Measurements from ENCODE around the gene BACH2. TPM values are rescaled to one million over a fixed set of nuclear protein-coding genes. Genes with fewer than 3 reads are reported as not detected.

Gene BACH2
- total RNA-seq, 5 donors from 2014 or later (not counting 1 experiment from before 2014, with no cell fraction given) = 81.9 to 196 (median 96.7) TPM

DNA sequence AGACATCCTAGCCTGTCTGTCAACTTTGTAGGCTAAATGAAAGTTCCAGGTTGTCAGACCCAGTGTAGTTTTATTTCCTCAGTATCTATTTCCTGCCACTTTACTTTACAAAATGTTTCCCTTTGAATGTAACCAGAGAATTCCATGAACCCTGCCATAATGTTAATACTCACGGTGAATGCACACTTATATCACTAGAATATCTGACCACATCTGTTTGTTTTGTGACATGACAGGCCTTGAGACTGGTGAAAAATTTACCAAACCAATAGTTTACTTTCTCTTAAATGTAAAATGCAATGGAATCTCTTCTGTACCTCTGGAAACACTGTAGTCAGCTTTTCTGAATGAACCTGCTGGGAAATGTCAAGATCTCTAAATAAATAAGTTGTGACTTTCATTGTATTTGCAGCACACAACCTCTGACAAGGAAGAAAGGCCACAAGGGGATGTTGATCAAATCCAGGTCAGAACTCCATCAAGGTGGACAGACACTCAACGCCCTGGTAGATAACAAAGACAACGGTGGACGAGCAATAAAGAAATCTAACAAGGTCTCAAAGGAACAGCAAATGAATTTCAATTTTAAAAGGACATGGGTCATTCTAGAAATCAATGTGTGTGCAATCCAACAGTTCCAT lies 59.2 kb downstream of the BACH2 start:
- Mint-ChIP-seq H3K4me3 (peak overlapping the region in 1 of 3 donors; percentile 55), H3K27me3 (no peaks in the 10 kb centered on the region), H3K27ac (peak overlapping the region; percentile 80 to 84), H3K36me3 (peaks cover 18% of the 10 kb centered on the region), H3K9me3 (no peaks in the 10 kb centered on the region), H3K4me1 (peaks cover 86 to 88% (median 87%) of the 10 kb centered on the region in 3 donors)
- ATAC-seq (replicated peaks in 1 of 4) (no peak), DNase-seq (no peak)
- CTCF ChIA-PET = no interaction called here
- Histone ChIP-seq H3K9me3 (no peaks in the 10 kb centered on the region), H3K27me3 (replicated peaks in 1 of 2; ENCODE audit: control insufficient read depth in 2 of 2, extremely low read depth in 1 of 2, insufficient read depth in 2 of 2, low read length in 1 of 2) (no peaks in the 10 kb centered on the region), H3K4me3 (ENCODE audit: control insufficient read depth in 1 of 2, extremely low read depth in 1 of 2, low read length in 1 of 2) (no peak overlapping the region), H3K36me3 (ENCODE audit: control insufficient read depth in 2 of 2, extremely low read depth in 1 of 2, insufficient read depth in 1 of 2, low read length in 1 of 2) (no peaks in the 10 kb centered on the region), H3K4me1 (ENCODE audit: control insufficient read depth in 1 of 2, extremely low read depth in 1 of 2, insufficient read depth in 2 of 2, low read length in 2 of 2) (peaks cover 60 to 82% of the 10 kb centered on the region in 2 experiments), H3K27ac (ENCODE audit: low read length) (no peak overlapping the region)
- no CpG with 5 or more reads among the region's 4 CpGs for WGBS (ENCODE audit: insufficient coverage)
- POLR2A ChIA-PET = interaction anchor here in 1 of 2 donors (1.1 to 1.2 kb wide), 2 partner anchors 19 to 37 kb away, joined by 3 to 9 read pairs; no protein-coding TSS in a partner anchor

- H3K4me1 Mint-ChIP-seq = peaks cover 92 to 98% (median 94%) of the 10 kb centered on the region in 3 donors
- Histone ChIP-seq H3K36me3 (ENCODE audit: control insufficient read depth in 2 of 2, extremely low read depth in 1 of 2, insufficient read depth in 1 of 2, low read length in 1 of 2) (no peaks in the 10 kb centered on the region), H3K27ac (ENCODE audit: low read length) (peak overlapping the region; percentile 75), H3K4me1 (ENCODE audit: control insufficient read depth in 1 of 2, extremely low read depth in 1 of 2, insufficient read depth in 2 of 2, low read length in 2 of 2) (peaks cover 75 to 90% of the 10 kb centered on the region in 2 experiments), H3K4me3 (ENCODE audit: control insufficient read depth in 1 of 2, extremely low read depth in 1 of 2, low read length in 1 of 2) (peak overlapping the region; percentile 13 to 36), H3K9me3 (no peaks in the 10 kb centered on the region), H3K27me3 (replicated peaks in 1 of 2; ENCODE audit: control insufficient read depth in 2 of 2, extremely low read depth in 1 of 2, insufficient read depth in 2 of 2, low read length in 1 of 2) (no peaks in the 10 kb centered on the region)
- 40% methylated on average over 1 of the region's 6 CpGs for WGBS (ENCODE audit: insufficient coverage)
- H3K36me3 Mint-ChIP-seq = peaks cover 19% of the 10 kb centered on the region
- H3K9me3 Mint-ChIP-seq = no peaks in the 10 kb centered on the region
- no peaks in the 10 kb centered on the region for H3K27me3 Mint-ChIP-seq
- ChIA-PET POLR2A (interaction anchor here in 1 of 2 donors (1.0 kb wide), 1 partner anchor 16 kb away, joined by 3 read pairs; no protein-coding TSS in a partner anchor), CTCF (no interaction called here)
- DNase-seq = peak in 34 of 35 experiments; percentile 46 to 94 (median 80)
- ATAC-seq (replicated peaks in 1 of 4) = peak; percentile 80 to 87 (median 84)
- H3K4me3 Mint-ChIP-seq = peak overlapping the region; percentile 57 to 66 (median 60)
- H3K27ac Mint-ChIP-seq = peak overlapping the region; percentile 93 to 94
These were observed 62.6 kb downstream of the BACH2 start for GRCh38 chr6:90233994-90234393.

DNA sequence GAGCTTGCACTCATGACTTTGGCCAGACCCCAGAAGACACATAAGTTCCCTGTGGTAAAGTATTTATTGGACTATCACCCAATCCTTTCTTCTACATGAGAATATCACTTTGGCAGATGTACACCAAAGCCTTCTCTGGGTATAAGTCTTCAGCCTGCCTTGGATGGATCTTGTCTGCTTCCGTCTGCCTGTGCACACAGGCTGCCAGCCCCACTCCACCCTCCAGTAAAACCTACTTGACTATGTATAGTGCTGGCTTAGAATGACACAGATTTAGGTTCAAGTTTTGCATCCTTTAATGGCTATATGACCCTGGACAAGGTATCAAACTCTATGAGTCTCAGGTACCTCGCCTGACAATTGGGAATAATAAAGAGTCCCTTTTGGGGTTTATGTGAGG lies 63.4 kb downstream of the BACH2 start:
- peak in 9 of 35 experiments; percentile 17 to 44 (median 25) for DNase-seq
- H3K4me1 Mint-ChIP-seq = peaks cover 91 to 98% (median 93%) of the 10 kb centered on the region in 3 donors
- no peak overlapping the region for H3K4me3 ChIP-seq (ENCODE audit: control insufficient read depth in 1 of 2, extremely low read depth in 1 of 2, low read length in 1 of 2)

DNA sequence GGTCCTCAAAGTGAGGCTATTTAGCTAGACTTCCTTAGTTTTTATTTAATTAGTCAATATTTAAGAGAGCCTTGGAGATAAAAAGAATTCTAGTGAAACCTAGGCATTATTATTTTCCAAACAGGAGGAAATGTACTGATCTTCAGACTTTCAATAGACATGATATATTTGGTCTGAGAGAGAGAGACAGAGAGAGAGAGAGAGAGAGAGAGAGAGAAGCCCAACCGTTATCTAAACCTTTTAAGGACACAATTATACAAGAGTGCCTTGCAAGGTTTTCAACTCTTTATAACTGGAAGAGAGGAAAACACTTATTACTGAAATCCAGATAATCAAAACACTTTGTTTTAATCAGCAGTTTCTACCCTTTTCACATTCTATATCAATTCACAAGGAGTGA lies 64.8 kb downstream of the BACH2 start:
- Mint-ChIP-seq H3K4me1 (peaks cover 94 to 98% (median 94%) of the 10 kb centered on the region in 3 donors), H3K27ac (peak overlapping the region; percentile 93 to 94), H3K9me3 (no peaks in the 10 kb centered on the region), H3K27me3 (no peaks in the 10 kb centered on the region), H3K4me3 (peak overlapping the region in 1 of 3 donors; percentile 66), H3K36me3 (peaks cover 19% of the 10 kb centered on the region)
- peaks cover 73 to 89% of the 10 kb centered on the region in 2 experiments for H3K4me1 ChIP-seq (ENCODE audit: control insufficient read depth in 1 of 2, extremely low read depth in 1 of 2, insufficient read depth in 2 of 2, low read length in 2 of 2)
- ChIA-PET CTCF (interaction anchor here in 1 of 2 donors (0.5 kb wide), 1 partner anchor 17 kb away, joined by 8 read pairs; no protein-coding TSS in a partner anchor), POLR2A (interaction anchor here in 1 of 2 donors (1.0 kb wide), 1 partner anchor 9 kb away, joined by 3 read pairs; no protein-coding TSS in a partner anchor)
- DNase-seq = no peak
- WGBS (ENCODE audit: insufficient coverage) = no CpG with 5 or more reads among the region's 1 CpG
- no peaks in the 10 kb centered on the region for H3K27me3 ChIP-seq (replicated peaks in 1 of 2; ENCODE audit: control insufficient read depth in 2 of 2, extremely low read depth in 1 of 2, insufficient read depth in 2 of 2, low read length in 1 of 2)
- no peak overlapping the region for H3K4me3 ChIP-seq (ENCODE audit: control insufficient read depth in 1 of 2, extremely low read depth in 1 of 2, low read length in 1 of 2)
- no peak for ATAC-seq (replicated peaks in 1 of 4)
- H3K9me3 ChIP-seq = no peaks in the 10 kb centered on the region
- H3K36me3 ChIP-seq (ENCODE audit: control insufficient read depth in 2 of 2, extremely low read depth in 1 of 2, insufficient read depth in 1 of 2, low read length in 1 of 2) = no peaks in the 10 kb centered on the region
- H3K27ac ChIP-seq (ENCODE audit: low read length) = peak overlapping the region; percentile 75

More for the DNA sequence above, 63.4 kb downstream of the BACH2 start:
- no CpG with 5 or more reads among the region's 2 CpGs for WGBS (ENCODE audit: insufficient coverage)
- H3K4me3 Mint-ChIP-seq = peak overlapping the region in 1 of 3 donors; percentile 66
- peak overlapping the region; percentile 93 to 94 for H3K27ac Mint-ChIP-seq
- no peaks in the 10 kb centered on the region for H3K36me3 ChIP-seq (ENCODE audit: control insufficient read depth in 2 of 2, extremely low read depth in 1 of 2, insufficient read depth in 1 of 2, low read length in 1 of 2)
- ATAC-seq (replicated peaks in 1 of 4) = peak in 3 of 4 experiments; percentile 20 to 30 (median 26)
- POLR2A ChIA-PET = interaction anchor here (0.7 to 0.9 kb wide), 2 partner anchors 39 to 41 kb away, joined by 3 to 4 read pairs; no protein-coding TSS in a partner anchor
- H3K36me3 Mint-ChIP-seq = peaks cover 22% of the 10 kb centered on the region
- no peaks in the 10 kb centered on the region for H3K27me3 ChIP-seq (replicated peaks in 1 of 2; ENCODE audit: control insufficient read depth in 2 of 2, extremely low read depth in 1 of 2, insufficient read depth in 2 of 2, low read length in 1 of 2)
- no peaks in the 10 kb centered on the region for H3K27me3 Mint-ChIP-seq
- H3K27ac ChIP-seq (ENCODE audit: low read length) = peak overlapping the region; percentile 75
- H3K9me3 Mint-ChIP-seq = no peaks in the 10 kb centered on the region
- peaks cover 74 to 88% of the 10 kb centered on the region in 2 experiments for H3K4me1 ChIP-seq (ENCODE audit: control insufficient read depth in 1 of 2, extremely low read depth in 1 of 2, insufficient read depth in 2 of 2, low read length in 2 of 2)
- no peaks in the 10 kb centered on the region for H3K9me3 ChIP-seq
- CTCF ChIA-PET = interaction anchor here in 1 of 2 donors (0.9 to 1.0 kb wide), 2 partner anchors 16 to 41 kb away, joined by 3 to 4 read pairs; no protein-coding TSS in a partner anchor

- Histone ChIP-seq H3K4me1 (ENCODE audit: control insufficient read depth in 1 of 2, extremely low read depth in 1 of 2, insufficient read depth in 2 of 2, low read length in 2 of 2) (peaks cover 69 to 86% of the 10 kb centered on the region in 2 experiments), H3K36me3 (ENCODE audit: control insufficient read depth in 2 of 2, extremely low read depth in 1 of 2, insufficient read depth in 1 of 2, low read length in 1 of 2) (no peaks in the 10 kb centered on the region), H3K27me3 (replicated peaks in 1 of 2; ENCODE audit: control insufficient read depth in 2 of 2, extremely low read depth in 1 of 2, insufficient read depth in 2 of 2, low read length in 1 of 2) (no peaks in the 10 kb centered on the region), H3K27ac (ENCODE audit: low read length) (peak overlapping the region; percentile 15), H3K4me3 (ENCODE audit: control insufficient read depth in 1 of 2, extremely low read depth in 1 of 2, low read length in 1 of 2) (no peak overlapping the region), H3K9me3 (no peaks in the 10 kb centered on the region)
- ChIA-PET POLR2A (no interaction called here), CTCF (interaction anchor here in 1 of 2 donors (0.5 kb wide), 1 partner anchor 17 kb away, joined by 8 read pairs; no protein-coding TSS in a partner anchor)
- Mint-ChIP-seq H3K4me3 (peak overlapping the region in 1 of 3 donors; percentile 66), H3K9me3 (no peaks in the 10 kb centered on the region), H3K27me3 (no peaks in the 10 kb centered on the region), H3K27ac (peak overlapping the region; percentile 93 to 94), H3K36me3 (peaks cover 20% of the 10 kb centered on the region), H3K4me1 (peaks cover 93 to 98% (median 93%) of the 10 kb centered on the region in 3 donors)
- 75% methylated on average over 1 of the region's 2 CpGs for WGBS (ENCODE audit: insufficient coverage)
- DNase-seq = no peak
- ATAC-seq (replicated peaks in 1 of 4) = no peak
These were observed 65.3 kb downstream of the BACH2 start for GRCh38 chr6:90231308-90231707.

DNA sequence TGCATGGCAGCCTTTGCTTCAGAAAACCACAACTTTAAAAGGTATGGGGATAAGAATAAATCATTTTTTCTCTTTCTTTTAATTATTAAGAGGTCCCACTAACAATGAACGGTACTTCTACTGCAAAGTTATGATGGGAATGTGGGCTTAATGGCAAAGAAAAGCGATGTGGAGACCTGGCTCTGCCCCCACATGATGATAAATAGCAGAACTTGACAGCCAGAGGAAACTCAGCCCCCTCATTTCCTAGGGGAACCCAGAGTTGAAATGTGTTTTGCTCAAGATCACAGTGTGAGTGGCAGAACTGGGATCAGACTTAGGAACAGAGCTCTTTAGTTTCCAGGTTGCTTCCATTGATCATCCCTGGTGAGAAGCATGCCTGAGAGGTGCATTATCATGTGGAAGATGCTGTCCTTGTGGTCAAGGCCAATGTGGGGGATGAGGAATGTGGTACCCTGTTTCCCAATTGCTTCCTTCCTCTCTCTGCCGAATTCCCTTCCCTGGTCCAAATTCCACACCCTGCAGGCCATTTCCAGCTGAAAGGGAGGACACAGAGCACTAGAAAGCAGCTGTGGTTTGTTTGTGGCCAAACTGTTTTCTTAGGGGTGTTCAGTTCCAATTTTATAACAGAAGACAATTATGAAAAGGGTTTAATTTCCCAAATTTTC lies 66.0 kb downstream of the BACH2 start:
- Histone ChIP-seq H3K27ac (ENCODE audit: low read length) (no peak overlapping the region), H3K27me3 (replicated peaks in 1 of 2; ENCODE audit: control insufficient read depth in 2 of 2, extremely low read depth in 1 of 2, insufficient read depth in 2 of 2, low read length in 1 of 2) (no peaks in the 10 kb centered on the region), H3K36me3 (ENCODE audit: control insufficient read depth in 2 of 2, extremely low read depth in 1 of 2, insufficient read depth in 1 of 2, low read length in 1 of 2) (no peaks in the 10 kb centered on the region), H3K4me1 (ENCODE audit: control insufficient read depth in 1 of 2, extremely low read depth in 1 of 2, insufficient read depth in 2 of 2, low read length in 2 of 2) (peaks cover 65 to 85% of the 10 kb centered on the region in 2 experiments), H3K4me3 (ENCODE audit: control insufficient read depth in 1 of 2, extremely low read depth in 1 of 2, low read length in 1 of 2) (no peak overlapping the region), H3K9me3 (no peaks in the 10 kb centered on the region)
- ChIA-PET CTCF (no interaction called here), POLR2A (interaction anchor here (0.7 to 1.4 kb wide), 2 partner anchors 11 to 47 kb away, joined by 3 to 7 read pairs; no protein-coding TSS in a partner anchor)
- Mint-ChIP-seq H3K27ac (peak overlapping the region; percentile 93 to 94), H3K4me1 (peaks cover 93 to 98% (median 93%) of the 10 kb centered on the region in 3 donors), H3K36me3 (peaks cover 22% of the 10 kb centered on the region), H3K27me3 (no peaks in the 10 kb centered on the region), H3K9me3 (no peaks in the 10 kb centered on the region), H3K4me3 (peak overlapping the region in 1 of 3 donors; percentile 66)
- ATAC-seq (replicated peaks in 1 of 4) (no peak), DNase-seq (no peak)
- no CpG with 5 or more reads among the region's 3 CpGs for WGBS (ENCODE audit: insufficient coverage)
